ENCODE data around the gene B4GALT7.
"Not testable (repeated sequence)": the region's sequence is repeated elsewhere in the genome, so short reads cannot be mapped to it uniquely, and the experiment has no call there.

Gene B4GALT7

DNA sequence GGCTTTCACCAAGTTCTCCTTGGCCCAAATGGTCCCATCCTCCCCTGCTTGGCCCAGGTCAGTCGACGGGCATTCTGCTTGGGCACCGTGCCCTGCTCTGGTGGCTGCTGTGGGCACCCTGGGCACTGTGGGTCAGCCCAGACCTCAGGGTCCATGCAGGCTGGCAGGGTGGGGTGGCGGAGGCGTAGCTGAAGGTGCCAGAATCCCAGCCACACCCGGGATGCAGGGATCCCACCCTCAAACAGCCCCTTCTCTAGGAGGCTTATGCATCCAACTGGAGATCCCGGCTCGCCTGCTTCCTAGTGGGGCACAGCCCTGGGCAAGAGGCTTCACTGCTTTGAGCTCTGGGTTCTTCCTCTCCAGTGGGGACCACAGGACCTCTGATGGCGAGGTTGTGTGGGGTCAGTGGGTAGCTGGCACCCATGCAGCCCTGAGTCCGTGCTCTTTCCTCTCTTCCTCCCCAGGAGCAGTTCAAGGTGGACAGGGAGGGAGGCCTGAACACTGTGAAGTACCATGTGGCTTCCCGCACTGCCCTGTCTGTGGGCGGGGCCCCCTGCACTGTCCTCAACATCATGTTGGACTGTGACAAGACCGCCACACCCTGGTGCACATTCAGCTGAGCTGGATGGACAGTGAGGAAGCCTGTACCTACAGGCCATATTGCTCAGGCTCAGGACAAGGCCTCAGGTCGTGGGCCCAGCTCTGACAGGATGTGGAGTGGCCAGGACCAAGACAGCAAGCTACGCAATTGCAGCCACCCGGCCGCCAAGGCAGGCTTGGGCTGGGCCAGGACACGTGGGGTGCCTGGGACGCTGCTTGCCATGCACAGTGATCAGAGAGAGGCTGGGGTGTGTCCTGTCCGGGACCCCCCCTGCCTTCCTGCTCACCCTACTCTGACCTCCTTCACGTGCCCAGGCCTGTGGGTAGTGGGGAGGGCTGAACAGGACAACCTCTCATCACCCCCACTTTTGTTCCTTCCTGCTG lies 9.4 kb downstream of the B4GALT7 start:
- Histone ChIP-seq H3K4me1 (ENCODE audit: insufficient read depth, low read length) (peaks cover 6% of the 10 kb centered on the region; the same call in 1 of the 2 replicates), H3K9me3 (ENCODE audit: control insufficient read depth, insufficient read depth, low read length) (no peaks in the 10 kb centered on the region), H3K9ac (ENCODE audit: low read depth, low read length) (no peak overlapping the region), H3K36me3 (ENCODE audit: insufficient read depth, low read length) (no peaks in the 10 kb centered on the region; the same call in 1 of the 2 replicates)

DNA sequence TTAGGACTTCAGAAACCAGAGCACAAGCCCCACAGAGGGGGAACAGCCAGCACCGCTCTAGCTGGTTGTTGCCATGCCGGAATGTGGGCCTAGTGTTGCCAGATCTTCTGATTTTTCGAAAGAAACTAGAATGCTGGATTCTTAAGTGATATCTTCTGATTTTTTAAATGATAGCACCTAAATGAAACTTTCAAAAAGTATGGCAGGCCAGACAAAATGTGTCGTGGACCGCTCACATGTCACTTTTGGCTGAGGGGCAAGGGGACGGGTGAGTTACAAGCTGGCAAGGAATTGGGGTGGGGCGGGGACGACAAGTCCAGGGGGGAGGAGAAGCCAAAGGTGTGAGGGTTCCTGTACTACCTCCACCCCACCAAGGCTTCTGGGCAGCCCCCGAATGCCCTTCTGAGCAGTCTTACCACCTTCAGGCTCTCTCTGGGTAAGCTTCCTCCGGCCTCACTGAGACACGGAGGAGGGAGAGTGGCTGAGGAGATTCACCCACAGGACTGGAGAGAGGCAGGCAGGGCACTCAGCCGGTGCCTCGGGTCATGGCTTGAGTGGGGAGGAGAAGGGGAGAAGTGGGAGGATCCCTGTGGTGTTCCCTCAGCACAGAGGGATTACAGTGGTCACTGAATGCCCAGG lies 10.3 kb downstream of the B4GALT7 start:
- Histone ChIP-seq H3K4me1 (ENCODE audit: insufficient read depth, low read length) (peaks cover 6% of the 10 kb centered on the region; the same call in 1 of the 2 replicates), H3K9me3 (ENCODE audit: control insufficient read depth, insufficient read depth, low read length) (no peaks in the 10 kb centered on the region), H3K36me3 (ENCODE audit: insufficient read depth, low read length) (no peaks in the 10 kb centered on the region; the same call in 1 of the 2 replicates), H3K9ac (ENCODE audit: low read depth, low read length) (no peak overlapping the region)

DNA sequence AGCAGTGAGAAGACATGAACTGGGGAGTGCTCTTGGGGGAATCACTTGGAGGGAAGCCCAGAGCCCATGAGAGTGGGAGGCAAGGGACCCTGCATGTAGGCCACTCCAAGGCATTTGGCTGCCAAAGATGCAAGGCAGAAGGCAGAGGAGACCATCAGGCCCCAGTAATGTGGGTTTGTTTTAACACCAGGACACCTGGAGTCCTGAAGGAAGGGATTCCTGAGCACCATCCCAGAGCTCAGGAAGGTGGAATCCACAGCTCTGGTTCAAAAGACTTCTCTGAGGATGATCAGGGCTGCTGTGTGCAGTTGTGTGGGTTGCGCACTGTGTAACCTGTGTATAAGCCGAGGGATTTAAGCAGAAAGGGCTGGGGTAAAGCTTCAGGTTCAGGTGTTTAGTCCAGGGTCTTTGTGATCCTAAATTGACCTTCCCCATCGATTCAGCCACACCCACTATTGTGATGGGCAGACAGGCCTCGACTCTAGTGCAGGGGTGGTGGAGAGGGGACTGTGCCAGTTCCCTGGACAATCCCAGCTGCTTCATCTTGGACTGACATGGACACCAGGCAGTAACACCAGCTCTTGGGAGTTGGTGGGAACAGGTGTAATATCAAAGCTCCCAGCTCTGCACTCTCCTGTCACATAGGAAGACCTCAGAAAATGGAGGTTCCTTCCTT lies 11.0 kb downstream of the B4GALT7 start:
- H3K36me3 ChIP-seq (ENCODE audit: insufficient read depth, low read length), result no peaks in the 10 kb centered on the region; the same call in 1 of the 2 replicates
- peaks cover 6% of the 10 kb centered on the region; the same call in 1 of the 2 replicates for H3K4me1 ChIP-seq (ENCODE audit: insufficient read depth, low read length)
- no peak overlapping the region for H3K9ac ChIP-seq (ENCODE audit: low read depth, low read length)
- no peaks in the 10 kb centered on the region for H3K9me3 ChIP-seq (ENCODE audit: control insufficient read depth, insufficient read depth, low read length)

DNA sequence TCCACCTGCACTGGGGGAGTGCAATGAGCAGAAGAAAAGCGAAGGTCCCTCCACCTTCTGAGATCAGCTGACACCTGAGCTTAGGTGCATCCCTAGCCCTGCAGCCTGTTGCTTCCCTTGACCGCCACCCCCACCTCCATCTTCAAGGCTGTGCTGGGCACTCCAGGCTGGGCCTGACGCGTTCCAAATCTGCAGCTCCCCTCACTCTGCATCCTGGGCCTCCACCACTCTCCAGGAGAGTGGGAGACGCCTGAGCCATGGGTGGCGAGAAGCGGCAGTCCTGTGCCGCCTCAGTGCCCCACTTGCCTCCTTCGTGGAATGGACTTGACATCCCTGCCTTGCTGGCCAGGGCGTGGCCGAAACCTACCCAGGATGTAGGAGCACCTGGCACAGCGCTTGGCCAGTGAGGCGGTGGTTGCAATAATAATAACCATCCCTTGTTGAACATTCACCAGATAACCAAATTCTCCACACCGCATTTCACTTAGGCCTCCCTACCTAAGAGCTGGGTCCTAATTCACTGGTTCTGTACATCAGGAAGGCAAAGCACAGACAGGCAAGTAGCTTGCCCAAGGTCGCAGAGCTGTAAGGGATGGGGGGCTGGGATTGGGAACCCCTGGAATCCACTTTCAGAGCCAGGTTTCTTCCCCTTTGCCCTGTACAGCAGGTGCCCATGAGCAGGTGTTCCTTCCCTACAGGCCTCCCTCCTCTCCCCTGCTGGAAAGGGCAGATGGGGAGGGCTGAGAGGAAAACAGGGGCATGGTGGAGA lies 11.7 kb downstream of the B4GALT7 start:
- peaks cover 6% of the 10 kb centered on the region; the same call in 1 of the 2 replicates for H3K4me1 ChIP-seq (ENCODE audit: insufficient read depth, low read length)
- H3K9me3 ChIP-seq (ENCODE audit: control insufficient read depth, insufficient read depth, low read length), result no peaks in the 10 kb centered on the region
- no peaks in the 10 kb centered on the region; the same call in 1 of the 2 replicates for H3K36me3 ChIP-seq (ENCODE audit: insufficient read depth, low read length)
- no peak overlapping the region for H3K9ac ChIP-seq (ENCODE audit: low read depth, low read length)

DNA sequence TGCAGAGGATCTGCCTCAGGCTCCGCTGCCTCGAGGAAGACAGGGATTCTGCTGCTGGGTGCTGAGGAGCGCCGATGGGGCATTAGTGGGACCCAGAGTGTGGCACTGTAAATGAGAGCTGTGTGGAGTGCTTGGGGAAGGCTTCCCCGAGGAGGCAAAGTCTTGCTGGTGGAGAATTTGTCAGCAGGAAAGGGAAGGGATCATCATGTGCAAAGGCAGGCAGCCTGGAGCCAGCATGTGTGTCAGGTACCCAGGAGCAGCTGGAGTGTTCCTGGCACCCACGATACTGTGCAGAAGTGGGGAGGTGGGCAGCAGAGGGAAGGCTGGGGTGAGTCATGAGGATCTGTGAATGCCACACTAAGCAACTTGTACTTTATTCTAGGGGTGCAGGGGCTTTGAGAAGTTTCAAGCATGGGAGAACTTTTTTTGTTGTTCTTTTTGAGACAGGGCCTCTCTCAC lies 12.3 kb downstream of the B4GALT7 start:
- H3K9ac ChIP-seq (ENCODE audit: low read depth, low read length), result no peak overlapping the region
- no peaks in the 10 kb centered on the region for H3K9me3 ChIP-seq (ENCODE audit: control insufficient read depth, insufficient read depth, low read length)
- H3K4me1 ChIP-seq (ENCODE audit: insufficient read depth, low read length), result peaks cover under 1% of the 10 kb centered on the region; the same call in 1 of the 2 replicates
- H3K36me3 ChIP-seq (ENCODE audit: insufficient read depth, low read length), result no peaks in the 10 kb centered on the region; the same call in 1 of the 2 replicates

DNA sequence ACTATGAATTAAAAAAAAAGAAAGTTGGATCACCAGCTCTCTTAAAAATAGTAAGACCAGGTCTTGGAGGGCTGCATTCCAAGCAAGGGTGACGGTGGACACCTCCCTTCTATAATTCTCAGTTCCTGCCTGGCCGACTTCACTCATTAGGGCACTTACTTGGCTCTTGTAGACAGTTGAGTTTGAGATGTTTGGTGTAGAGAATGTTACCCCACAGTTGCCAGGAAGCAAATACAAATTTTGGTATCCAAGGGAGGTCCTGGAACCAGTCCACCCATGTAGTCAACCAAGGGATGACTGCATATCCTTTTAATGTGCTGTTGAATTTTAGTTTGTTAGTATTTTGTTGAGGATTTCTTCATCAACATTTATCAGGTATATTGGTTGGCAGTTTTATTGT lies 20.6 kb downstream of the B4GALT7 start:
- Histone ChIP-seq H3K36me3 (ENCODE audit: insufficient read depth, low read length) (peaks cover 7% of the 10 kb centered on the region), H3K4me1 (ENCODE audit: insufficient read depth, low read length) (no peaks in the 10 kb centered on the region), H3K9ac (ENCODE audit: low read depth, low read length) (no peak overlapping the region), H3K9me3 (ENCODE audit: control insufficient read depth, insufficient read depth, low read length) (no peaks in the 10 kb centered on the region)

DNA sequence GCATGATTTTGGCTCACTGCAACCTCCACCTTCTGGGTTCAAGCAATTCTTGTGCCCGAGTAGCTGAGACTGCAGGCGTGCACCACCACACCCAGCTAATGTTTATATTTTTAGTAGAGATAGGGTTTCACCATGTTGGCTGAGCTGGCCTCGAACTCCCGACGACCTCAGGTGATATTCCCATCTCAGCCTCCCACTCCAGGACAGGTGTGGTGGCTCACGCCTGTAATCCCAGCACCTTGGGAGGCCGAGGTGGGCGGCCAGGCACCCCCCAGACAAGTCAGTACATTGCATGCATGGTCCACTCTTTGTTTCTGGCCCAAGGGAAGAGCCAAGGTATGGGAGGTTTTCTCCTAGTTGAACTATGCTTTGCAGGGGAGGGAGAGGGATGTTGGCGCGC lies 24.2 kb downstream of the B4GALT7 start:
- not testable (repeated sequence) for H3K9me3 ChIP-seq (ENCODE audit: control insufficient read depth, insufficient read depth, low read length); H3K4me1 ChIP-seq (ENCODE audit: insufficient read depth, low read length); H3K9ac ChIP-seq (ENCODE audit: low read depth, low read length); H3K36me3 ChIP-seq (ENCODE audit: insufficient read depth, low read length)

DNA sequence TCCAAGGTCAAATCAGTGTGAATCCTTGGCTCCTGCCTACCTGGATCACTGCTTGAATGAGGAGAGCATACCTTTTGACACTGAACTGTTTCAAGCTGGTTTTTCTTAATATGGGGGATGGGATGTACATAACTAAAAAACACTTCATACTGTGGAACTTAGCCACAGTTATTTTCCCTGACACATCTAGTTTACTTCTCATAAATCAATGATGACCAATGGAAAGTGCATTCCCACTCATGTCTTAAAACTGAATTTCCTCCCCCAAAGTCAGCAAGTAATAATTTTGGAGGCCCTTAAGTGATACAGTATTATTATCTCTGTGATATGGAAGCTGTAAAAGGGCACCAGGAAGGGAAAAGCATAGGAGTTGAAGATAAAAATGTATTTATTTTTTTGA lies 30.3 kb downstream of the B4GALT7 start:
- H3K4me1 ChIP-seq (ENCODE audit: insufficient read depth, low read length); H3K9ac ChIP-seq (ENCODE audit: low read depth, low read length); H3K36me3 ChIP-seq (ENCODE audit: insufficient read depth, low read length); H3K9me3 ChIP-seq (ENCODE audit: control insufficient read depth, insufficient read depth, low read length): not testable (repeated sequence)

DNA sequence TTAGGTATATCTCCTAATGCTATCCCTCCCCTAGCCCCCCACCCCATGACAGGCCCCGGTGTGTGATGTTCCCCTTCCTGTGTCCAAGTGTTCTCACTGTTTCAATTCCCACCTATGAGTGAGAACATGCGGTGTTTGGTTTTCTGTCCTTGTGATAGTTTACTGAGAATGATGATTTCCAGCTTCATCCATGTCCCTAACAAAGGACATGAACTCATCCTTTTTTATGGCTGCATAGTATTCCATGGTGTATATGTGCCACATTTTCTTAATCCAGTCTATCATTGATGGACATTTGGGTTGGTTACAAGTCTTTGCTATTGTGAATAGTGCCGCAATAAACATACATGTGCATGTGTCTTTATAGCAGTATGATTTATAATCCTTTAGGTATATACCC lies 35.0 kb downstream of the B4GALT7 start:
- H3K36me3 ChIP-seq (ENCODE audit: insufficient read depth, low read length); H3K4me1 ChIP-seq (ENCODE audit: insufficient read depth, low read length); H3K9ac ChIP-seq (ENCODE audit: low read depth, low read length); H3K9me3 ChIP-seq (ENCODE audit: control insufficient read depth, insufficient read depth, low read length): not testable (repeated sequence)

DNA sequence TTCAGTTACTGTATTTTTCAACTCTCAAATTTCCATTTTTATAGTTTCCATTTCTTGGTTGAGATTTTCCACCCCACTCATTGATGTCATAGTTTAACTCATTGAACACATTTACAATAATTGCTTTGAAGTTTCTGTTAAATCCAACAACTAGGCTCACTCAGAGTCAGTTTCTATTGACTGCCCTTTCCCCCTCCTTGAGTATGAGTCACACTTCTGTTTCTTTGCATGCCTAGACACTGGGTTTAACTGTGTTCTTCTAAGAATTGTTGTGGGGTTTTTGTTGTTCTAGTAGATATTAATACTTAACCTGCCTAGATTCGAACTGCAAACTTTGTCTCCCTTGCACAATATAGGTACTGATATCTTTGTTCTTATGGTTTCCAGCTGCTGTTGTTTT lies 45.5 kb downstream of the B4GALT7 start:
- not testable (repeated sequence) for H3K9me3 ChIP-seq (ENCODE audit: control insufficient read depth, insufficient read depth, low read length); H3K9ac ChIP-seq (ENCODE audit: low read depth, low read length); H3K4me1 ChIP-seq (ENCODE audit: insufficient read depth, low read length); H3K36me3 ChIP-seq (ENCODE audit: insufficient read depth, low read length)

DNA sequence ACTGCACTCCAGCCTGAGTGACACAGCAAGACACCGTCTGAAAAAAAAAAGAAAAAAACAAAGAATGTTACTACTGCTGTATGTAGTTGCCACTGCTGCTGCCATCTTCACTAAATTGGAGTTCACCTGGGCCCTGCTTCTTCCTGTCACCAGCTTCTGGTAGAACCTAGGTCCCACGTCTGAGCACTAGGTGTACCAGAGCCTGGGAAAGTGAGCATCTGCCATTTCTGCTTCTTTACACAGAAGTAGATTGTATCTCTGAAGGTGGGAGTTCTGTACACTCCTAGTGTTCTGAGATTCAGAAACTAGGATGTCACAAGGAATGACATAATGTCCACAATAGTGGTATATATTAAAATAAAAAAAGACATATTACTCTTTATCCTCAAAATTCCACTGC lies 51.3 kb downstream of the B4GALT7 start:
- H3K36me3 ChIP-seq (ENCODE audit: insufficient read depth, low read length); H3K4me1 ChIP-seq (ENCODE audit: insufficient read depth, low read length); H3K9ac ChIP-seq (ENCODE audit: low read depth, low read length); H3K9me3 ChIP-seq (ENCODE audit: control insufficient read depth, insufficient read depth, low read length): not testable (repeated sequence)

DNA sequence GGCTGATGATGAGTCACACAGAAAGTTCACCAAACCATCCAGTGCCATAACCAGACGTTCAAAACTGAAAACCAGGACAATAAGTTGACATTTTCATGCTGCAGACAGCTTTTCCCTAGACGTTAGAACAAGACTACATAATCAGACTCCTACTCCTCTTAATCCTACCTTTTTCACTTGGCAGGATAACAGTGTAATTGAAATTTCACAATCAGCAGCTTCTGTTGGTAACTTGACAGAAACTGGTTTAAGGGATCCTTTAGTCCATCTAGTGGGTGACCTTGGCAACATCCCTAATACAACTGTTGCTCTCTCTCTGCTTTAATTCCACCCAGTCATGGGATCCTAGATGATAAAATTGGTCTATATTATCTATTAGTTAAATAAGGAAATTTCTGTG lies 57.9 kb downstream of the B4GALT7 start:
- not testable (repeated sequence) for H3K4me1 ChIP-seq (ENCODE audit: insufficient read depth, low read length); H3K9me3 ChIP-seq (ENCODE audit: control insufficient read depth, insufficient read depth, low read length); H3K36me3 ChIP-seq (ENCODE audit: insufficient read depth, low read length)

DNA sequence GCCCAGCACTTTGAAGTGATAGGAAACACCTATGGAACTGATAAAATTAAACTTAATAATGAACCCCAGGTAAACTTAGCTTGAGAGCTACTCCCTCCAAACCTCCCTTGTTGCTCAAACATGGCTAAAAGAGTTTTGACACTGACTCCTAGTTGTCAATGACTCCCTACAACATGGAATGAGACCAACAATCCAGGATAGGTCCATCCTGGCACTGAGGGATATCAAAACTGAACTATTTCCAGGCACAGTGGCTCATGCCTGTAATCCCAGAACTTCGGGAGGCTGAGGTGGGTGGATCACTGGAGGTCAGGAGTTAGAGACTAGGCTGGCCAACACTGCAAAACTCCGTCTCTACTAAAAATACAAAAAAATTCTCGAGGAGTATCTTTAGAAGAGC lies 58.6 kb downstream of the B4GALT7 start:
- H3K9me3 ChIP-seq (ENCODE audit: control insufficient read depth, insufficient read depth, low read length); H3K4me1 ChIP-seq (ENCODE audit: insufficient read depth, low read length); H3K9ac ChIP-seq (ENCODE audit: low read depth, low read length); H3K36me3 ChIP-seq (ENCODE audit: insufficient read depth, low read length): not testable (repeated sequence)

More for the DNA sequence above, 57.9 kb downstream of the B4GALT7 start:
- not testable (repeated sequence) for H3K9ac ChIP-seq (ENCODE audit: low read depth, low read length)
